A549 (cell line): Measurements from ENCODE around the gene IFTAP. TPM values are rescaled to one million over a fixed set of nuclear protein-coding genes. Genes with fewer than 3 reads are reported as not detected.

Experiments
- ATAC-seq, 2 experiments: fragments of 200-7000 bp in 1 of 2; fragments of >200 bp in 1 of 2; cut with Nextera tagmentation in 1 of 2; cut with Tn5 transposase in 1 of 2; 3 replicates each; pipeline versions ENCODE4 v1.8.0 to v1.9.1; 2018 to 2020; ENCODE audit warnings: mild to moderate bottlenecking in 1 of 2, moderate library complexity in 1 of 2
- CTCF ChIA-PET: fragments of 300-600 bp; sonication (Branson Sonifier 250); formaldehyde crosslinking; extraction: SDS; loops from one replicate; lab custom pipeline; 2021; ENCODE audit warnings: antibody characterized with exemption, inconsistent platforms; lab: Yijun Ruan, JAX
- POLR2A ChIA-PET: fragments of 350-600 bp; formaldehyde crosslinking; extraction: SDS; loops from one replicate; lab custom pipeline; 2021; ENCODE audit warnings: antibody characterized with exemption, inconsistent platforms; lab: Yijun Ruan, JAX
- DNase-seq, 2 experiments: peaks; one replicate each; pipeline versions ENCODE4 v3.0.0 to v3.0.0-alpha.2; 2011 to 2016; ENCODE audit warnings: low read depth in 1 of 2, low spot score in 1 of 2
- FAIRE-seq: peaks from 2 replicates; lab custom pipeline; 2011; peaks lifted over from hg19 to GRCh38; lab: Jason Lieb, UNC
- H3K27ac ChIP-seq, 2 experiments: fragments of >200 bp; sonication (Bioruptor Twin); formaldehyde crosslinking; 3 replicates each; pipeline ENCODE4 v1.5.1; 2016 to 2017
- H3K4me1 ChIP-seq: fragments of >200 bp; sonication (Bioruptor Twin); formaldehyde crosslinking; 3 replicates; pipeline ENCODE4 v1.6.1; 2016
- H3K4me2 ChIP-seq: fragments of >200 bp; sonication (Bioruptor Twin); formaldehyde crosslinking; 3 replicates; pipeline ENCODE4 v1.6.1; 2016
- H3K4me3 ChIP-seq: fragments of >200 bp; sonication (Bioruptor Twin); formaldehyde crosslinking; 3 replicates; pipeline ENCODE4 v1.5.1; 2016
- H3K9me3 ChIP-seq: fragments of >200 bp; sonication (Bioruptor Twin); formaldehyde crosslinking; 3 replicates; pipeline ENCODE4 v1.6.1; 2016
- ATOH8 ChIP-seq: fragments of 250-450 bp; sonication (Bioruptor Pico); IDR thresholded peaks from 2 replicates; pipeline ENCODE4 v1.5.0; 2020; ENCODE audit warnings: low read depth, mild to moderate bottlenecking, moderate library complexity
- CBX2 ChIP-seq: fragments of 200-600 bp; sonication (generic); IDR thresholded peaks from 2 replicates; pipeline ENCODE4 v1.6.1; 2016; ENCODE audit warnings: low read depth, mild to moderate bottlenecking, borderline replicate concordance
- CBX8 ChIP-seq: fragments of 200-600 bp; sonication (generic); IDR thresholded peaks from 2 replicates; pipeline ENCODE4 v1.6.1; 2016
- EHF ChIP-seq: fragments of 250-450 bp; sonication (Bioruptor Pico); IDR thresholded peaks from 2 replicates; pipeline ENCODE4 v1.5.0; 2020; ENCODE audit warnings: mild to moderate bottlenecking
- ELK1 ChIP-seq: fragments of 150-350 bp; IDR thresholded peaks from 2 replicates; pipeline ENCODE4 v1.6.1; 2014; ENCODE audit warnings: low read depth, mild to moderate bottlenecking, low read length
- ESRRA ChIP-seq: fragments of 150-350 bp; IDR thresholded peaks from 2 replicates; pipeline ENCODE4 v1.6.1; 2014; ENCODE audit warnings: mild to moderate bottlenecking, low read length, borderline replicate concordance
- FOSL2 ChIP-seq, 2 experiments: fragments of 450-650 bp in 1 of 2; fragments of >200 bp in 1 of 2; sonication (Bioruptor Twin) in 1 of 2; formaldehyde crosslinking; IDR thresholded peaks; 2 replicates each; pipeline versions ENCODE4 v1.5.0 to v1.6.1; 2016 to 2020; ENCODE audit warnings: mild to moderate bottlenecking in 1 of 2, moderate library complexity in 1 of 2
- GATA3 ChIP-seq: IDR thresholded peaks from 2 replicates; pipeline ENCODE4 v1.6.1; 2012; ENCODE audit warnings: borderline replicate concordance
- HDAC2 ChIP-seq: fragments of 200-600 bp; sonication (generic); IDR thresholded peaks from 2 replicates; pipeline ENCODE4 v1.6.1; 2016
- HMGXB4 ChIP-seq: fragments of 250-450 bp; sonication (Bioruptor Pico); IDR thresholded peaks from 2 replicates; pipeline ENCODE4 v1.5.0; 2021; ENCODE audit warnings: mild to moderate bottlenecking, moderate library complexity, borderline replicate concordance
- HOXB5 ChIP-seq: fragments of 250-450 bp; sonication (Bioruptor Pico); IDR thresholded peaks from 2 replicates; pipeline ENCODE4 v1.5.0; 2020; ENCODE audit warnings: mild to moderate bottlenecking, moderate library complexity
- JUN ChIP-seq, 2 experiments: fragments of >200 bp; sonication (Bioruptor Twin); formaldehyde crosslinking; IDR thresholded peaks; 2 replicates in 1 of 2; 3 replicates in 1 of 2; pipeline ENCODE4 v1.6.1; 2016 to 2017
- KDM5A ChIP-seq: fragments of 200-600 bp; sonication (generic); IDR thresholded peaks from 2 replicates; pipeline ENCODE4 v1.6.1; 2016; ENCODE audit warnings: antibody characterized with exemption, mild to moderate bottlenecking
- MAX ChIP-seq: IDR thresholded peaks from 2 replicates; pipeline ENCODE4 v1.6.1; 2012
- MAZ ChIP-seq: fragments of 150-350 bp; IDR thresholded peaks from 2 replicates; pipeline ENCODE4 v1.6.1; 2014; ENCODE audit warnings: antibody characterized with exemption, low read depth, low read length, borderline replicate concordance
- MYC ChIP-seq: IDR thresholded peaks from 2 replicates; pipeline ENCODE4 v1.6.1; 2012; ENCODE audit warnings: mild to moderate bottlenecking, inconsistent platforms, low read length, improper control_type of control experiment, borderline replicate concordance
- POLR2A ChIP-seq: IDR thresholded peaks from 2 replicates; pipeline ENCODE4 v1.6.1; 2012; ENCODE audit warnings: mild to moderate bottlenecking, low read length
- POLR2AphosphoS2 ChIP-seq: conservative IDR thresholded peaks from 2 replicates; pipeline ENCODE4 v1.6.1; 2012; ENCODE audit warnings: low read length, improper control_type of control experiment, inconsistent platforms
- RCOR1 ChIP-seq: fragments of 150-350 bp; IDR thresholded peaks from 2 replicates; pipeline ENCODE4 v1.6.1; 2014; ENCODE audit warnings: antibody characterized with exemption, low read length, low read depth
- RFX5 ChIP-seq: fragments of 450-650 bp; IDR thresholded peaks from 2 replicates; pipeline ENCODE4 v1.7.1; 2014; ENCODE audit warnings: antibody characterized with exemption, mild to moderate bottlenecking, moderate library complexity
- SMC3 ChIP-seq: fragments of >200 bp; sonication (Bioruptor Twin); formaldehyde crosslinking; IDR thresholded peaks from 3 replicates; pipeline ENCODE4 v1.6.1; 2018; ENCODE audit warnings: inconsistent platforms
- TP53 ChIP-seq: fragments of 250-450 bp; sonication (Bioruptor Pico); IDR thresholded peaks from 2 replicates; pipeline ENCODE4 v1.5.0; 2021; ENCODE audit warnings: mild to moderate bottlenecking, moderate library complexity
- ZFP36 ChIP-seq: fragments of 450-650 bp; IDR thresholded peaks from 2 replicates; pipeline ENCODE4 v1.6.1; 2014; ENCODE audit warnings: borderline replicate concordance; ENCODE audit not compliant: partially characterized antibody
- ZSCAN20 ChIP-seq: fragments of 250-450 bp; sonication (Bioruptor Pico); IDR thresholded peaks from 2 replicates; pipeline ENCODE4 v1.8.0; 2022; ENCODE audit warnings: mild to moderate bottlenecking, moderate library complexity
- WGBS: methylation state at CpG from one replicate; pipeline ENCODE4 v1.1.6; 2017; ENCODE audit errors: missing lambda C conversion rate; 5-methylcytosine and 5-hydroxymethylcytosine counted together
- polyA plus RNA-seq, 4 experiments: library from polyadenylated mRNA; depleted of rRNA in 3 of 4; stranded (reverse); fragments of >200 nt; fragmentation: RNase III in 1 of 4; extraction: RNeasy Plus Mini Kit Qiagen cat#74134 plus additional on column Dnase treatment in 1 of 4; gene quantifications; 2 replicates in 3 of 4; 3 replicates in 1 of 4; pipeline ENCODE4 v1.2.3, GENCODE V29; 2011 to 2017

Gene IFTAP
- polyA plus RNA-seq, 2 of the 4 experiments (the other 2 are of a cell fraction): 34.7 to 52.4 TPM

GRCh38 chr11:36609383-36609782 lies 15.1 kb downstream of the IFTAP start:
- H3K9me3 ChIP-seq: no peaks in the 10 kb centered on the region
- no peak overlapping the region for H3K4me2 ChIP-seq
- TF ChIP-seq RCOR1 (no peak), SMC3 (no peak), HDAC2 (no peak), HOXB5 (CRISPR knock-in tag) (no peak), ZFP36 (no peak), JUN (IDR thresholded peaks at IDR 0.05) (no peak), CBX8 (no peak), ESRRA (no peak), HMGXB4 (CRISPR knock-in tag) (no peak), ATOH8 (CRISPR knock-in tag) (no peak), RFX5 (no peak), POLR2AphosphoS2 (no peak), POLR2A (no peak), MYC (no peak), TP53 (CRISPR knock-in tag) (no peak)
- CTCF ChIA-PET: interaction anchor here (0.8 to 1.6 kb wide), 5 partner anchors 11 to 137 kb away, joined by 3 to 5 read pairs (median 3); no protein-coding TSS in a partner anchor
- POLR2A ChIA-PET: no interaction called here
- DNase-seq: no peak
- 3% methylated on average over 2 of the region's 2 CpGs for WGBS
- H3K4me1 ChIP-seq: no peaks in the 10 kb centered on the region
- H3K27ac ChIP-seq: no peak overlapping the region
- no peak for FAIRE-seq
- H3K4me3 ChIP-seq: no peak overlapping the region
- no peak for ATAC-seq

GRCh38 chr11:36615826-36616225 lies 21.5 kb downstream of the IFTAP start:
- no peak for ATAC-seq
- TF ChIP-seq ZSCAN20 (CRISPR knock-in tag): no peak
- TF ChIP-seq ELK1: no peak
- no peak for TF ChIP-seq KDM5A
- no peak for TF ChIP-seq FOSL2 (IDR thresholded peaks at IDR 0.05)
- TF ChIP-seq FOSL2 (CRISPR knock-in tag; IDR thresholded peaks at IDR 0.05): no peak
- no peak for TF ChIP-seq EHF
- TF ChIP-seq RFX5: no peak
- no peak for TF ChIP-seq CBX2
- TF ChIP-seq GATA3: no peak
- TF ChIP-seq MAZ: no peak
- TF ChIP-seq MAX: no peak
- Histone ChIP-seq H3K4me2 (no peak overlapping the region), H3K4me1 (no peaks in the 10 kb centered on the region), H3K9me3 (no peaks in the 10 kb centered on the region), H3K27ac (no peak overlapping the region), H3K4me3 (no peak overlapping the region)
- no peak for FAIRE-seq
- WGBS: 91% methylated on average over 3 of the region's 3 CpGs
- CTCF ChIA-PET: no interaction called here
- POLR2A ChIA-PET: no interaction called here
- DNase-seq: no peak
